Dermis blood vessel endothelial cell (primary cell): ENCODE measurements around the gene ESPNL. TPM values are rescaled to one million over a fixed set of nuclear protein-coding genes. Genes with fewer than 3 reads are reported as not detected.

Experiments used
- DNase-seq: peaks from one replicate; pipeline ENCODE4 v3.0.0; 2010
- total RNA-seq: library from RNA; depleted of rRNA; stranded (reverse); fragments of >200 nt; gene quantifications from 2 replicates; pipeline ENCODE4 v1.2.3, GENCODE V29; 2014

The ESPNL gene
- total RNA-seq, 1 donor from 2014 or later = not detected

DNA sequence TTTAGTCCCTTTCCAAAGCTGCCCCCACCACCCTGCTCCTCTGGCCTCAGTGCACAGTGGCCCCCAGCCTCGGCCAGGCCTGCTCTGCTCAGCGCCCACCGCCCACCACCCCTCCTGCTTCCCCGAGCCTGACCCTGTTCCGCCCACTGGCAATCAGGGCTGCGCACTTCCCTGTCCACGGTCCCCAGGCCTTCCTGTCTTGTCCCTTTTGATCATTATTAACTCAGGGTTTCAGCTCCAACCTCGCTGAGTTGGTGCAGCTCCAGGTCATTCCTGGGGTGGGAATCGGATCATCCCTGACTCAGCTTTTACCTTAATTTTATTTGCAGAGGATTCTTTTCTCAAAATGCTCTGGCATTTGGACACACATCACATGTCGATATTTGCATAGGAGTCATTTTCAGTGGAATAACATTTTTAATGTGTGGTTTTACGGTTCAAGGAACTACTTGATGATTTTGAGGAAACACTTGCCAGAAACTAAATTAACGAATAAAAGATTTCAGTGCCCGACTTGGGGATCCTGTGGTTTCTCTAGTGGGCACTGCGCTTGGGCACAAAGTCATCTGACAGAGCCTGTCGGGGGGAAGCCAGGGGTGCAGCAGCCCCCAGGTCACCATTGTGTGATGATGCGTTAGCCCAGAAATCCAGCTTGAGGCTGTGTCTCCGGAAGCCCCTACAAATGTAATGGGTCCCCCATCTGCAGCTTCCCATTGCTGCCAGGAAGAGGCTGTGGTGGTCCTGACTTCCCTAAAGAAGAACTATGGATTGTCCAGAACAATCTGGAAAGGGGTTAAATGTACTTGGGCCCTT lies 1.0 kb upstream of the ESPNL start:
- DNase-seq = no peak

DNA sequence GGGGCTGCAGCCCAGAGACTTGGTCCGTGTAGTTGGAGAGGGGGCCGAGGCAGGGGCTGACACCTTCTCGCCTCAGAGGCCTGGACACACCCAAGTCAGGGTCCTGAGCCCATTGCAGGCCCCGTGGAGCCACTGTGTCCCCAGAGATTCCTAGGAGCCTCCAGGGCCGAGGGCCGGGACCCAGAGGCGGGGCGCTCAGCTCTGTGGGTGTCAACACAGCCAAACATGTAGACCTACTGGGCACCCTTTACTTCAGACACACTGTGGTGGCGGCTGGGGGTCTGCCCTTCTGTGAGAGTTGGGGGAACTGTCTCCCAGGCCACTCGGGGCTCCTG lies 459 bp upstream of the ESPNL start:
- no peak for DNase-seq

DNA sequence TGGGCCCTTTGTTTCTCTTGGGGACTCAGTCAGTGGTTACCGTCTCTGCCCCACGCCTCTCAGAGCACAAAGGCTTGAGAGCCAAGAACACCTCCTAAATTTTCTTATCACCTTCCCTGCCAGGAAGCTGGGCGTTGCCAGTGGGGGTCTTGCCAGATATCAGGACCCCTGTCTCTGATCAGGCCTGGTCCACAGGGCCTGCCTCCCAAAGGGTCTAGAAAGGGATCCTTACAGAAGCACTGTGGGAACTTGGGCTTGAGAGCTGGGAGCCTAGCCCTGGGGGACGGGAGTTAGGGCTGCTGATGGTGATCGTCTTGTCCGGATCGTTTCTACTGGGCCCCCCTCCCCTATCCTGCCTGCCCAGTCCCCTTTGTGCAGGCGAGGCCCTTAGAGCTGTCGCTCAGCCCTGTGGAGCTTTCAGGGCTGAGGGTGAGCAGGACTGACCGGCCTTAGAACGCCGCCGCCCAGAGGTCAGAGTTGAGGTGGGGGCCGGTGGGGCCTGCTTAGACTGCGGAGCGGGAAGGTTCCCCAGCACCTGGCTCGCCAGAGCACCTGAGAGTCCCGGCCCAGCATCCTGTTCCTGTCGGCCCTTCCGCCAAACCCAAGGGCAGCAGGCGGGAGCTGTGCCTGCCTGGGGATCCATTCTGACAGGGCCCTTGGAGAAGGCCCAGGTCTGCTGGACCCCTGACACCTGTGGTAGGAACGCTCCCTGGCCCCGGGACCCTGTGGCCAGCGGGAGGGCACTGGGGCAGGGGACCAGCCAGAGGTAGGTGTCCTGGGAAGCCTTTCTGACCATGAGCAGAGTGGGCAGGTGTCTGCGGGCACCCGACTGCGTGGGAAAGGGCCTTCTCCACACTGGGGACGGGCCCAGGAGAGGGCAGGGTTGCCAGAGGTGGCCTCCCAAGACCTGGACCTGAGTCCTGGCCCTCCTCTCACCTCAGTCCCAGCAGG lies 956 bp downstream of the ESPNL start:
- DNase-seq = no peak

DNA sequence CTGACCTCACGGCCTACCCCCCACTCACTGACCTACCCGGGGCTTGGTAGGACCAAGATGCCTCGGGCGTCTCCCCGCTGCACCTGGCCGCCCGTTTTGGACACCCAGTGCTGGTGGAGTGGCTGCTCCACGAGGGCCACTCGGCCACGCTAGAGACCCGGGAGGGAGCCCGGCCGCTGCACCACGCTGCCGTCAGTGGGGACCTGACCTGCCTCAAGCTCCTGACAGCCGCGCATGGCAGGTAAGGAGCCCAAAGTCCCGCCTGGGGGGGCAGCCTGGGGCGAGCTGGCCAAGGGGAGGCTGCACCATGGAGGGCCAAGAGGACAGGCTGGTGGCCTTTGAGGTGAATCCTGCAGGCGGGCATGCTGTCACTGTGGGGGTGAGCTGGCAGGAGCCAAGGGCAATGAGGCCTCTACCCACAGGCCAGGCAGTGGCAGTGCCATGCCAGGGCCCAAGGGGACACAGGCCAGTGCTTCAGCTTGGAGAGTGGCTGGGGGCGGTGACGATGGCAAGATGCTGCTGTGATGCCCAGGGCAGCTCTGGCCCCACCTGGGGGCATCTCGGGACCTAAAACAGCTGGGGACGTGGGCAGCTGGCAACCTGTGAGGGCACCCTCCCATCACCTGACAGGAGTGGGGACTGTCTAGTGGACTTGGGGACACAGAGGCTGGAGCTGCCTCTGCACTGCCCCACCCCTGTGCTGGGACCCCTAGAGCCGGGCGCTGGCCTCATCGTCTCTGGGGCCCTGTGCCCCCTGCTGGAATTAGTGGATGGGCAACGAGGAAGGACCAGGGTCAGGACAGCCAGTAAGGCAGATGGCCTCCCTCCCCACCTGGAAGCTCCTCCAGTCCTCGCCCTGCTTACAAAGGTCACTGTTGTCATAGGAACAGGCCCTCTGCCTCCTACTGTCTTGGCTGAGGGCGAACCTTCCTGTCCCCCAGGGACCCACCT lies 2.0 kb downstream of the ESPNL start:
- no peak for DNase-seq

DNA sequence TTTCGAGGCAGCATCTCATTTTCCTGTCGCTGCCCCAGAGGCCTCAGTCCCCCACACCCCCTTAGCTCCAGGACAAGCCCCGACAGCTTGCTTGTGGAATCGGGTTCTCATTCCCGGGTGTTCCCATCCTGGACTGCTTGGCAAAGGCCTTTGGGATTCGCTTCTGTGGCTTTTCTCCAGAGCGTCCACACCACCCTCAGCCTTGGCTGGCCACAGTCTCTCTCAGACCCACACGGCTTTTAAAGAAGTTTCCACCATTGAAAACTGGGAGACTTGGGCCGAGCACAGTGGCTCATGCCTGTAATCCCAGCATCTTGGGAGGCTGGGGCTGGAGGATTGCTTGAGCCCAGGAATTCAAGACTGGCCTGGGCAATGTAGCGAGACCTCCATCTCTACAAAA lies 2.7 kb downstream of the ESPNL start:
- no peak for DNase-seq

DNA sequence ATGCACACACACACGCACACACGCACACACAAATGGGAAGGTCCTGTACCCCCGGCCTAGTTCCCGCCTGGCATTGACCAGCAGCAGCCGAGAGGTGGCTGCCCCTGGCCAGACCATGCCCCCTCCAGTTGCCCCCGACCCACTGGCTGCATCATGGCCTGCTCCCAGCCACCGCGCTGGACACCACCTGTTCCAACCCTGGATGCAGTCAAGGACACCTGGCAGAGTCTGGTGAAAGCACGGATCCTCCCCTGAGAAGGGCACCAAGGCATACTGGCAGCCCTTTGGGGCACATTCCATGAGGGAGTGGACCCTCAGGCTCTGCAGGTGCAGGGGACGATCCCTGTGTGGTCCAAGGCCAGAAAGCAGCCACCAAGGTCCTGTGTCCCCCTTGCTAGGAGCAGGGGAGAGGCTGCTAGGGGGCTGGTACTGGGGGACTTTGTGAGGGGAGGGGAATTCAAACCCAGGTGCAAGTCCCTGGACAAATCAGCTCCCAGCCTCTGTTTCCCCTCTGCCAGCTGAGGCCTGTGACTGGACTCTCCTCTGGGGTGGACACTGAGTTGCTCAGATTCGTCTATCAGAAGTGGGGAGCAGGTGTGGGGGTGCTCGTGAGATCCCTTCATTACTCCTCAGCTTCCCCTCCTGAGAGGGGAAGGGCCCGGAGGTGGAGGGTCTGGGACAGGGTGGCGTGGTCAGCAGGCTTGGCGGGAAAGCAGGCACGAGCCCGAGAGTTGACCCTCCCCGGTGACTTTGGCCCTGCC lies 3.5 kb downstream of the ESPNL start:
- no peak for DNase-seq

DNA sequence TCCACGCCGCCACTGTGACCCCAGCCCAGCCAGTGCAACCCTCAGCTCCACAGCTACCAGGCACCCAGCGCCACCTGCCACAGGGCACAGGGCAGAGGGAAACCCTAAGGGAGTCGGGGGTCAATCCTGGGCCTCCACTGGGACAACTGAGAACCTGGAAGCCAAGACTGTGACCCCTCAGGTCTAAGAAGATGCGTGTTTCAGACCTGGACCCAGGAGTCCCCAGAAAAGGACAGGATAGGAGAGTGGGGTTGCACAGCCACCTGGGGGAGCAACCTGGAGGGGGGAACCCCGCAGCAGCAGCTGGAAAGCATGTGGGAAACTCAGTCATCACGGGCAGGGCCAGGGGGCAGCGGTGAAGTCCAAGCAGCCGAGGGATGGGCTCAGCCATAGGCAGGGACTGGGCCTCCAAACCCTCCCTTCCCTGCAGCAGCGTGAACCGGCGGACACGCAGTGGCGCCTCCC lies 4.1 kb downstream of the ESPNL start:
- no peak for DNase-seq

DNA sequence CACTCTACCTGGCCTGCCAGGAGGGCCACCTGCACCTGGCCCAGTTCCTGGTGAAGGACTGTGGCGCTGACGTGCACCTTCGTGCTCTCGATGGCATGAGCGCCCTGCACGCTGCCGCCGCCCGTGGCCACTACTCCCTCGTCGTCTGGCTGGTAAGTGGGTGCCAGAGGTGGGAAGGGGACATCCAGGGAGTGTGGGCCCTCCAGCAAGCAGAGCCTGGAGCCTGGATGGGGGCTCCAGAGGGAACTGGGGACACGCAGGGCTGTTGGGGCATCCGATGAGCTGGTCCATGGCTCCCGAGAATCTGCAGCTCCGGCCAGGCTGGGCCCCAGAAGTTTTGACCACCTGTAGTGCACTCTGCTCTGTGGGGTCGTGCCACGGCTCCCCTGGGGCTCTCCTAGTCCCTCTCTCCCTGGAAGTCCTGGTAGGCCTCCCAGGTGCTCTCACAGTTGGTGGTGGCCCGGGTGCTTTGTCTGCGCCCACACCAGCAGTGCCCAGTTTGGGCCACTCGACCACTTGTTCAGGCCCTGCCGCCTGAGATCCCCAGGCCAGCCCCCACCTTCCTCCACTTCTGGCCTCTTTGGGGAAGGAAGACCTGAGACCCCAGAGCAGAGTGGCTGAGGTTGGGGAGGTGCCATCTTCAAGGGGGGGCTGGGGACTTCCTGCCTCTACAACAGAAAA lies 4.7 kb downstream of the ESPNL start:
- DNase-seq = no peak

DNA sequence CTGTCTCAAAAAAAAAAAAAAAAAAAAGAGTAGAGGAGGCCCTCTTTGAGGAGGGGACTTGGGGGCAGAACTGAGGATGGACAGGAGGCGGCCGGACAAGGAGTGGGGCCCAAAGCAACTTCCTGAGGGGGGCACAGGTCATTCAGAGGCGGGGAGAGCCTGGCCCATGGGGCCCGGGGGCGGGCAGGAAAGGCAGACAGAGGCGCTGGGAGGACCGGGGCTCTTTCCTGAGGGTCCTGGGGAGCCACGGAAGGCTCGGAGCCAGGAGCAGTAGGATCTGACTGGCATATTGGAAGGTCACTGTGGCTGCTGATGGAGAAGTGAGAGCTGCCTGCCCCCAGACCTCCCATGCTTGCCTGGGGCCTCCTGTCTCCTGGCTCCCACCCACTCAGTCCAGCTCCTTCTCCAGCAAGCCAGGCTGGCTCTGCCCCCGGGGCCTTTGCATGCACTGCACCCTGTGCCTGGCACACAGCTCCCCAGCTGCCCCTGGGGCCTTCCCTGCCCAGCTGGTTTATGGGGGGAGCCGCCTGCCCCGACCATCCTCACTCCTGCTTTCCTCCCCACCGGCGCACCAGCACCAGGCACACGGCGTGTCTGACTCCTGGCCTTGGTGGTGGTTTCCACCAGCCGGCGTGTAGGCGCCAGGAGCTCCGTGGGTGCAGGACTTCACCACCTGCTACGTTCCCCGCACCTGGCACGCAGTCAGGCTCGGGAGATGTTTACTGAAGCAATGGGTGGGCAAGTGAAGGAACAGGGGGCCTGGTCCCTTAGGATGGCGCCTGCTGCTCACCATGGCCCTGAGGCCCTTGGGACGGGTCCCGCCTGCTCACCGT lies 5.6 kb downstream of the ESPNL start:
- no peak for DNase-seq

DNA sequence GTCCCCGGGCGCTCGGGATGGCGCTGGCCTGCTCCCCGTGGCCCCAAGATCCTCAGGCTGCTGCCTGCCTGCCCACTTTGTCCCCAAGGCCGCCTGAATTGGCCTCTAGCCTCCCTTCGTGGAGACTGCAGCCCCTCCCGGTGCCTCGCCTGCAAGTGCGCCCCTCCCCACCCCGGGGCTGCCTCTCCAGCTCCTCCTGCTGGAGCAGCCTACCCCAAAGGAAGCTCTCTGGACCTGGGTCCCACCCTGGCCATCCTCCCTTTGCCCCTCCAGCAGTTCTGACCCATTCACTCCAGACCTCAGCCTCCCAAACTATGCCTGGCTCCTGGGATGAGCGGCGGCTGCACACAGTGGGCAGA lies 6.2 kb downstream of the ESPNL start:
- no peak for DNase-seq

DNA sequence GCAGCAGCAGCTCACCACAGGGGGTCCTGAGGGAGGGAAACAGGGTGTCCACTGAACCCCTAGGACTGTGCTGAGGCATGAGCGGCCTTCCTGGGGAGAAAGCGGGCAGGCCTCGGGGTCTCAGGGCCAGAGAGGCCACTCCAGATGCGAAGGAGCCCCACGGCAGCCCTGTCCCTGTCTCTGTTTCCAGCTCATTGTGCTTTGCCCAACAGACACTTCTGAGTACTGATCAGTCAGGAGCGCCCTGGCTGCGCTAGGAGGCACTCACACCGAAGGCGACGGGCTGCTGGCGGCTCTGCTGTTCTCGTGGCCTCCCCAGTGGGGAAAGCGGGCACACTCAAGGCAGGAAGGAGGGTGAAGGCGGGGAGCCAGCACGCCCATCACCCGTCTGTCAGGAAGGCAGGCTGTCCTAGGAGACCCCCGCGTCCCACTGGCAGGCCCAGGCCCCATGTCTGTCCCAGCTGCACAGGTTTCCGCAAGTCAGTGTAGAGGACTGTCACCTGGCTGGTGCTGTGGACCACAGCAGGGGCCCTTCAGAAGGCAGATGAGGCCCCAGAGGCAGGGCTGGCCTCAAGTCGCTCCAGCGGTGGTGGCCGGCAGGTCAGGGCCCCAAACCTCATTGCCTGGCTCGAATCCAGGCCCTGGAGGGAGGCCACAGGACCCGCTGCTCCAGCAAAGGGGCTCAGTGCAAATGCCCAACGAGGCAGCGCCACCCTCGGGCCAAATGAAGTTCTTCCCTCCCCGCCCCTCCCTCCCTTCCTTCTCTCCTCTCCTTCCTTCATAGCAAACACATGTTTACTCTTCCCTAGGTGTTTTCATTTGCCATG lies 6.8 kb downstream of the ESPNL start:
- DNase-seq = peak; percentile 30

DNA sequence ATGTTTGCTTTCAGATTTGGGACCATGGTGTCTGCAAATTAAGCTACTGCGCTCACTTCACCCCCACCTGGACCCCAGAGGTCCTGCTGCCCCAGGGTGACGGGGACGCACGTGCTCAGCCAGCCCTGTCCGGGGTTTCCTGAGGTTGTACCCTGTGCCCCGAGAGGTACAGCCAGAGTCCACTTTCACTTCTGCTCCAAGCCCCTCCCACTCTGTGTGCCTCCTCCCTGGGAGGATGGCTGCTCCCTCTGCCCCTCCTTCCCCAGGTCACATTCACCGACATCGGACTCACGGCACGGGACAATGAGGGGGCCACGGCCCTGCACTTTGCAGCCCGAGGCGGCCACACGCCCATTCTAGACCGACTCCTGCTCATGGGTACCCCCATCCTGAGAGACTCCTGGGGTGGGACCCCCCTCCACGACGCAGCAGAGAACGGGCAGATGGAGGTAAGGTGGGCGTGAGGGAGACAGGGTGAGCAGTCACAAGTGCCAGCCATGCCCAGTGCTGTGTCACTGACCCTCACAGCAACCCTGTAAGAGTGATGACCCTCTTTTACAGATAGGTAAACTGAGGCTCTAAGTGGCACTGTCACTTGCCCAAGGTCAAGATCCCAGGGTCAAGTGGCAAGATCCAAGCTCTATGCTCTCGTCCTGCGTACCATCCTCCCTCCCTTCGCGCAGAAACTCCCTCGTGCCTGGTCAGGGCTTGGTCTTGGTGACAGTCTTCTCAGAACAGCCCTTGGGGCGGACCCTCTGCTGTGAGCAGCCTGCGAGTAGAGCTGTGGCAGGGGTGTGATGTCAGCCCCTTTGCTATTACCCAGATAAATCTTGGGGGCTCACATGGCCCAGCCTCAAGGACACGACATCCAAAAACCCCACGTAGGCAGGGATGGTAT lies 7.6 kb downstream of the ESPNL start:
- no peak for DNase-seq

DNA sequence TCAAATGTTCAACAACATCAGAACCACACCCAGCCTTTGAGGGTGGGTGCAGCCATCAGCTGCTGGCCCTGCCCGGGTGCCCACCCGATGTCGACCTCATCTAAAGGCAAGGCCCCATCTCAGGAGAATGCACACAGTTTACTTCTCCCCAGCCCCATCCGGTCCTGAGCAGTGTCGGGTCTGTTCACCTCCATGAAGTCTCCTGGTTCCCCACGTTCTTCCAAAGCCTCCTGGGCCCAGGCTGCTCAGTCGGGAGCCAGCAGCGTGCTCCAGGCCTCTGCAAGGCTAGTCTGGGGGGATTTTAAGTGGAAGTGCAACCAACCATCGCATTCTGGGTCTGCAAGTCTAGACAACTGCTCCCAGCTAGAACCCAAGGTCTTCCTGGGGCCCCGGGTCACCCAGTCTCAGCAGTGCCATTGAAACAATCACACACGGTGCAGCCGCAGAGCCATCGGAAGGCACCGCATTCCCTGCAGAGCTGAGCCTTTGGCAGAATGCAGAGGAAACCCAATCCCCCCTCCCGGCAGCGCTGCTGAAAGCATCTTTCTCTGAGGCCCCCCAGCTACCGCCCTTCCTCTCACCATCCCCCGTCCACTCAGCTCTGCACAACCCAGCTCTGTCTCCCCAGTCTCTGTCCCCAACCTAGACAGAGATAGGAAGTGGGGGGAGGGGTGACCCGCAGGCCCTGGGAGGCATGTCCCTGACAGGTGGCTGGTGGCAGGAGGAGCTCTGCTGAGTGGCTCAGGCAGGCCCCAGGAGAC lies 8.5 kb downstream of the ESPNL start:
- no peak for DNase-seq

DNA sequence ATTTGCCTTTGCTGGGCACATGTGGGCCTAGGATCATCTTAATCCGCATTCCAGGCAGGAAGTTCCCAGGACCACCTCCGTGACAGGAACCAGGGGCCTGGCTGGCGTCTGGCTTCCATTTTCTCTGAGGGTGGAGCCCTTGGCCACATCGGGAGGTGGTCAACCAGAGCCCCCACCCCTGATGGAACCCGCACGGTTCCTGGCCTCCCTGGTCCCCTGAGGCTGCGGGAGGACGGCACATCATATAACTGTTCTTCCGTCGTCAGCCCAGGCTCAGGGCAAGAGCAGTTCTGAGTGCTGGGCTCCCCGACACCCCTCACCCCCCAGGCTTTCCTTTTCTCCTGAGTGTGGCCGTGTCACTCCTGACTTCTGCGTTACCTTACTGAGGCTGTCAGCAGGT lies 13.5 kb downstream of the ESPNL start:
- DNase-seq = no peak

DNA sequence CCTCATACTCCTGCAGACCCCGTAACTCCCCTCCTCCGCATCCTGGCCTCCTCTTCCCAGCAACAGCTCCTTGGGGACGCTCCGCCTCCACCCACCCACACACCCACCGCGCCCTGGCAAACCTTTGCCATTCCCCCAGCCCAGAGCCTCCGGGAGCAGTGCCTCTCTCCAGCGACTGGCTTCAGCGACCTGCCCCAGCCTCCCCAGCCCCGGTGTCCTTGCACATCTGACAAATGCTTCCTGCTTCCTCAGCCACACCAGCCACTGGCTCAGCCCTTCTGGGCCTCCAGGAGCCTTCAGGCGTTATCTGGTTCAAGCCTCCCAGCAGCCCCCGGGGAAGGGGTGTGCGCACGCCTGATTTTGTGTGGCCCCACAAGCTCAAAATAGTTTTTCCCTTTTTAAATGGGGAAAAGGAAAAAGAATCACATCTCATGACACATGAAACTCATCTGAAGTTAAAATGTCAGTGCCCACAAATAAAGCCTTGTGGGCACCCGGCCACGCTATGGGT lies 14.2 kb downstream of the ESPNL start:
- DNase-seq = no peak

DNA sequence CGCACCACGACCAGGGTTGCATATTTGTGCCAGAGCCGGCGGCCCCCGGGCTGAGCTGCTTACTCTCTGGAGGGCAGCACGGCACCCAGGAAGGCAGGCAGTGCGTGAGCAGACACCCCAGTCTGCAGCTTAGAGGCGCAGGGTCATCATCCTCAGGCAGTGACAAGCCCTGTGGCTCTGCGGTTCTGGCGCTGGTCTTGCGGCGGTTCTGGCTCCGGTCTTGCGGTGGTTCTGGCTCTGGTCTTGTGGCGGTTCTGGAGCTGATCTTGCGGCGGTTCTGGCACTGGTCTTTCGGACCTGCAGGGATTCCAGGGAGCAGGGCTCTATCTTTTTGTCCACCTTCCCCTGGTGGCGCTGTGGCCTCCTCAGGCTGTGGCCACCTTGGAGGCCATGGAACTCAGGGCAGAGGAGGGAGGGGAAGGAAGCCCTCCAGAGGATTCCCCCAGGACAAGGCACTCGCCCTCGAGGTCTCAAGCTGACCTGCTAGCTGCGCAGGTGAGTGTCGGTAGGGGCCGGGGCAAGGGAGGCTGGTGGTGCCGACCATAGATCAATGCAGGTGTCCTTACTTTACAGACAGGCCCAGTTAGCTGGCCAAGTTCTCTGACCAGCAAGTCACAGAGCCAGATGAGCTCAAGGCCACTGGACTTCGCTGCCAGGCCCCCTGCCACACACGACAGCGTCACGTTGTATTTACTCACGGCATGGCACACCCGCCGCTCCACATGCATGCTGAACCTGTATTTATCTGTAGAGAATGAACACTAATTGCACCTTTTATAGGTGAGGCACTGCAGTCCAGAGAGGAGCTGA lies 14.9 kb downstream of the ESPNL start:
- no peak for DNase-seq
